B cell (primary cell): ENCODE results near the gene PI4K2B. TPM values are rescaled to one million over a fixed set of nuclear protein-coding genes. Genes with fewer than 3 reads are reported as not detected.
A peak's percentile ranks its signal among the peaks of the same experiment; 100 is the strongest.

Experiments used
- ATAC-seq: fragments of 200-7000 bp; cut with Tn5 transposase; one replicate; pipeline ENCODE4 v1.10.0; 2021; ENCODE audit warnings: low read depth, mild to moderate bottlenecking, moderate number of reproducible peaks, moderate library complexity
- CTCF ChIA-PET: fragments of 350-600 bp; sonication (Branson Sonifier 250); formaldehyde crosslinking; loops from one replicate; lab custom pipeline; 2021; ENCODE audit warnings: antibody characterized with exemption, inconsistent platforms; lab: Charles Lee
- POLR2A ChIA-PET: fragments of 350-600 bp; sonication (Branson Sonifier 250); formaldehyde crosslinking; loops from one replicate; lab custom pipeline; 2021; ENCODE audit warnings: antibody characterized with exemption; lab: Charles Lee
- DNase-seq: peaks from one replicate; pipeline ENCODE4 v3.0.0; 2013
- H2AFZ ChIP-seq: 2 replicates; pipeline ENCODE4 v1.6.1; 2012; ENCODE audit warnings: mild to moderate bottlenecking, low read depth, low read length; ENCODE audit not compliant: insufficient read depth, poor library complexity, severe bottlenecking
- H3K27ac ChIP-seq, 2 donors: 1 replicate in 1 of 2; 2 replicates in 1 of 2; pipeline ENCODE4 v1.5.1; 2012 to 2013; ENCODE audit warnings: low read length in 2 of 2, mild to moderate bottlenecking in 2 of 2, moderate library complexity in 1 of 2
- H3K27me3 ChIP-seq, 4 experiments: fragments of 200-600 bp in 1 of 4; sonication (generic) in 1 of 4; replicated peaks in 1 of 4; 1 replicate in 2 of 4; 2 replicates in 2 of 4; pipeline versions ENCODE4 v1.6.1 to v1.7.0; 2013 to 2016; ENCODE audit warnings: low read length in 3 of 4, mild to moderate bottlenecking in 2 of 4, mixed read lengths in 1 of 4, moderate library complexity in 1 of 4; ENCODE audit not compliant: insufficient read depth in 4 of 4, control insufficient read depth in 3 of 4; ENCODE audit errors: control extremely low read depth in 1 of 4
- H3K36me3 ChIP-seq, 2 experiments: replicated peaks in 1 of 2; 1 replicate in 1 of 2; 2 replicates in 1 of 2; pipeline versions ENCODE4 v1.6.1 to v1.7.1; 2013; ENCODE audit warnings: low read length in 1 of 2; ENCODE audit not compliant: insufficient read depth in 2 of 2, control insufficient read depth in 1 of 2; ENCODE audit errors: control extremely low read depth in 1 of 2, extremely low read depth in 1 of 2
- H3K4me1 ChIP-seq, 2 donors: fragments of 200-600 bp in 1 of 2; sonication (generic) in 1 of 2; 1 replicate in 1 of 2; 2 replicates in 1 of 2; pipeline versions ENCODE4 v1.5.1 to v1.6.1; 2013 to 2017; ENCODE audit warnings: low read length in 2 of 2; ENCODE audit not compliant: control insufficient read depth in 2 of 2, insufficient read depth in 2 of 2
- H3K4me2 ChIP-seq: replicated peaks from 2 replicates; pipeline ENCODE3; 2012; ENCODE audit warnings: mild to moderate bottlenecking, low read depth, low read length; ENCODE audit not compliant: poor library complexity, severe bottlenecking
- H3K4me3 ChIP-seq, 5 experiments: fragments of 200-600 bp in 1 of 5; sonication (generic) in 1 of 5; 1 replicate in 3 of 5; 2 replicates in 2 of 5; pipeline versions ENCODE4 v1.5.1 to v1.7.0; 2011 to 2016; ENCODE audit warnings: low read length in 4 of 5, mild to moderate bottlenecking in 4 of 5, low read depth in 2 of 5, control low read depth in 1 of 5, moderate library complexity in 1 of 5; ENCODE audit not compliant: insufficient read depth in 1 of 5; ENCODE audit errors: control extremely low read depth in 1 of 5, extremely low read depth in 1 of 5
- H3K79me2 ChIP-seq: fragments of 200-600 bp; sonication (generic); one replicate; pipeline ENCODE4 v1.6.0; 2016; ENCODE audit warnings: low read length; ENCODE audit not compliant: control insufficient read depth, insufficient read depth
- H3K9ac ChIP-seq: fragments of 200-600 bp; sonication (generic); 2 replicates; pipeline ENCODE4 v1.6.1; 2017; ENCODE audit warnings: mild to moderate bottlenecking, low read length, moderate library complexity
- H3K9me3 ChIP-seq, 3 donors: one replicate each; pipeline versions ENCODE4 v1.6.1 to v1.7.1; 2013; ENCODE audit warnings: low read length in 2 of 3; ENCODE audit not compliant: control insufficient read depth in 2 of 3, insufficient read depth in 1 of 3; ENCODE audit errors: control extremely low read depth in 1 of 3
- H4K20me1 ChIP-seq: 2 replicates; pipeline ENCODE4 v1.6.0; 2012; ENCODE audit warnings: mild to moderate bottlenecking, low read length; ENCODE audit not compliant: insufficient read depth, control insufficient read depth, poor library complexity, severe bottlenecking
- H3K27ac Mint-ChIP-seq: one replicate; pipeline ENCODE4 v1.8.0; 2021; ENCODE audit warnings: mixed read lengths
- H3K27me3 Mint-ChIP-seq: one replicate; pipeline ENCODE4 v1.8.0; 2021; ENCODE audit warnings: mixed read lengths
- H3K4me1 Mint-ChIP-seq: one replicate; pipeline ENCODE4 v1.8.0; 2021; ENCODE audit warnings: mixed read lengths
- H3K4me3 Mint-ChIP-seq: one replicate; pipeline ENCODE4 v1.8.0; 2021; ENCODE audit warnings: mixed read lengths
- H3K9me3 Mint-ChIP-seq: one replicate; pipeline ENCODE4 v1.8.0; 2022; ENCODE audit warnings: mixed read lengths; ENCODE audit not compliant: insufficient read depth
- CTCF ChIP-seq: fragments of 200-600 bp; IDR thresholded peaks from one replicate; pipeline ENCODE4 v1.8.0; 2022; ENCODE audit warnings: antibody characterized with exemption, mild to moderate bottlenecking
- EZH2 ChIP-seq: IDR thresholded peaks from 2 replicates; pipeline ENCODE4 v1.6.1; 2012; ENCODE audit warnings: borderline replicate concordance, low read depth, mild to moderate bottlenecking, moderate library complexity, low read length; ENCODE audit not compliant: insufficient read depth, poor library complexity, severe bottlenecking
- WGBS: methylation state at CpG from one replicate; pipeline ENCODE4 v1.1.5; 2013; ENCODE audit warnings: missing lambda C conversion rate; ENCODE audit not compliant: insufficient coverage; 5-methylcytosine and 5-hydroxymethylcytosine counted together
- intact Hi-C: fragments of 100-400 bp; cut with micrococcal nuclease; formaldehyde crosslinking; loops from one replicate; pipeline ENCODE4 v1.10.0; 2022
- polyA minus RNA-seq: library from RNA; depleted of rRNA, polyadenylated mRNA; stranded (reverse); fragments of >200 nt; gene quantifications from 2 replicates; pipeline ENCODE4 v1.2.3, GENCODE V29; 2012
- polyA plus RNA-seq: library from polyadenylated mRNA; depleted of rRNA; stranded (reverse); fragments of >200 nt; gene quantifications from 2 replicates; pipeline ENCODE4 v1.2.3, GENCODE V29; 2012
- total RNA-seq, 2 donors: library from RNA; stranded (reverse); fragments of 120-200 nt in 1 of 2; gene quantifications; 1 replicate in 1 of 2; 2 replicates in 1 of 2; pipeline versions ENCODE4 v1.2.3 to v1.2.4, GENCODE V29; 2013 to 2022

The PI4K2B gene
- total RNA-seq: 13.7 and 16.3 TPM in 2 replicates
- total RNA-seq (2013): 17.8 TPM
- polyA plus RNA-seq: 3.8 and 6.8 TPM in 2 replicates
- 9.9 and 13.5 TPM in 2 replicates for polyA minus RNA-seq

GRCh38 chr4:25233737-25234389 lies at the start of gene PI4K2B:
Gene PI4K2B (plus strand): TSS chr4:25234033. CDS start chr4:25234164, 131 bp downstream.
- ChIA-PET CTCF (interaction anchor here (1.0 to 4.4 kb wide), 9 partner anchors 19 to 144 kb away, joined by 3 to 49 read pairs (median 6); partner anchors contain the start of genes ANAPC4, SEPSECS and ZCCHC4), POLR2A (interaction anchor here (0.8 to 2.2 kb wide), 3 partner anchors 73 to 1593 kb away, joined by 3 to 12 read pairs (median 9); partner anchors contain the start of genes SEPSECS and ZCCHC4)
- intact Hi-C loops: loop anchor here (1.0 to 10.0 kb wide), 6 partner anchors 52 to 1761 kb away; partner anchors contain the start of genes ANAPC4, DHX15, SEPSECS and ZCCHC4
- DNase-seq (peak; percentile 95), ATAC-seq (peak; percentile 85)
- peaks cover 0 to 13% (median 0%) of the 10 kb centered on the region in 3 donors for H3K9me3 ChIP-seq
- no peak for TF ChIP-seq EZH2
- WGBS: under 1% methylated on average over 71 of the region's 72 CpGs
- H3K27ac ChIP-seq: peak within 1 kb of the TSS; percentile 84 to 85
- H3K36me3 ChIP-seq: no peaks in the 10 kb centered on the region
- peaks cover 38% of the 10 kb centered on the region for H3K4me1 Mint-ChIP-seq
- no peaks in the 10 kb centered on the region for H4K20me1 ChIP-seq
- peak within 1 kb of the TSS; percentile 88 for H3K4me2 ChIP-seq
- H3K9ac ChIP-seq: peak within 1 kb of the TSS; percentile 79
- H3K79me2 ChIP-seq: peaks cover 35% of the 10 kb centered on the region
- H3K4me3 Mint-ChIP-seq: peak within 1 kb of the TSS; percentile 95
- no peaks in the 10 kb centered on the region for H3K27me3 ChIP-seq
- H2AFZ ChIP-seq: peak within 1 kb of the TSS; percentile 94
- H3K9me3 Mint-ChIP-seq: peaks cover 2% of the 10 kb centered on the region
- peaks cover 19 to 23% of the 10 kb centered on the region in 2 donors for H3K4me1 ChIP-seq
- H3K4me3 ChIP-seq: peak within 1 kb of the TSS; percentile 72 to 91 (median 79)
- H3K27me3 Mint-ChIP-seq: no peaks in the 10 kb centered on the region
- H3K27ac Mint-ChIP-seq: peak within 1 kb of the TSS; percentile 96

GRCh38 chr4:25184056-25184455 lies 49.8 kb upstream of the PI4K2B start:
- DNase-seq: no peak
- 100% methylated on average over 2 of the region's 4 CpGs for WGBS
- Mint-ChIP-seq H3K27ac (no peak overlapping the region), H3K27me3 (no peaks in the 10 kb centered on the region), H3K4me1 (no peaks in the 10 kb centered on the region), H3K9me3 (no peaks in the 10 kb centered on the region), H3K4me3 (no peak overlapping the region)
- ATAC-seq: no peak
- Histone ChIP-seq H3K9ac (no peak overlapping the region), H3K79me2 (no peaks in the 10 kb centered on the region), H3K27ac (no peak overlapping the region), H3K4me3 (no peak overlapping the region), H3K4me2 (no peak overlapping the region), H3K4me1 (no peaks in the 10 kb centered on the region), H3K9me3 (no peaks in the 10 kb centered on the region), H2AFZ (no peak overlapping the region), H3K36me3 (no peaks in the 10 kb centered on the region), H4K20me1 (no peaks in the 10 kb centered on the region), H3K27me3 (no peaks in the 10 kb centered on the region)
- POLR2A ChIA-PET: no interaction called here
- CTCF ChIA-PET: no interaction called here
- TF ChIP-seq CTCF: no peak
- no peak for TF ChIP-seq EZH2
- intact Hi-C loops: loop anchor here (5.0 kb wide), 1 partner anchor 48 kb away; the partner anchor contains the start of gene PI4K2B
